ENCODE results near the gene LYSMD2.

DNA sequence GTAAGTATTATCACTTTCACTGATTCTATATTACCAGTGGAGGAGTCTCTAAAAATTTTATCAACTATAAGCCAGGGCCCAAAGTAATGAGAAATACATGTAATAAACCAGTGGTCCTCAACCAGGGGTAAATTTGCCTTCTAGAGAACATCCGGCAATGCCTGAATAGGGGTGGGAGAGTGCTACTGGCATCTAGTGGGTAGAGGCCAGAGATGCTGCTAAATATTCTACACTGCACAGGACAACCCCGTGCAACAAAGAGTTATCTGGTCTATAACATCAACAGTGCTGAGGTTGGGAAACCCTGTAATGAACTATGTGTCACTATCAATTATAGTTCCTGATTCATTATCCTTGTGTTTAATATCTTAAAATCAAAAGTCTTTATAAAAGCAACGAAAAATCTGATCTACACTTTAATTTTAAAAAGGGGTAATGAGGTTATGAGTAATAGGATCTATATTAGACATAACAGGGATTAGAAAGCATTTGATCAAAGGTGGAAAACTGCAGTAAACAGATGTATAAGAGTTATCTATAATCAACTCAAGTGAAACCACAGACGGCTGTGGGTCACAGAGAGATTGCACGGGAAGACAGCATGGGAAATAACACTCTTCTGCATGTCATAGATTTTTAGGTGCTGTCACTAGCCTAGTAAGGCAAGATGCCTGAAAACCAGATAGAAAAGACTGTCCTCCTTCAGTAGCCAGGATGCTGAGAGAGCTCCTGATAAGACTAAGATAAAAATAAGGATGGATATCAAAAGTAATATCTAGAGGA, 2.0 kb downstream of the LYSMD2 start:
- TF ChIP-seq POLR2A (conservative IDR thresholded peaks at IDR 0.05) (no peak), SIN3B (IDR thresholded peaks at IDR 0.05; ENCODE audit: low read depth) (no peak), CHD1 (IDR thresholded peaks at IDR 0.05; ENCODE audit: low read length) (no peak), FOXM1 (IDR thresholded peaks at IDR 0.05; ENCODE audit: low read depth) (no peak), FOXM1 (CRISPR knock-in tag; IDR thresholded peaks at IDR 0.05; ENCODE audit: low read depth) (no peak), EGR1 (conservative IDR thresholded peaks at IDR 0.05) (no peak)

Measured in K562 (cell line).